ENCODE results near the gene CITED4.

CITED4 gene

DNA sequence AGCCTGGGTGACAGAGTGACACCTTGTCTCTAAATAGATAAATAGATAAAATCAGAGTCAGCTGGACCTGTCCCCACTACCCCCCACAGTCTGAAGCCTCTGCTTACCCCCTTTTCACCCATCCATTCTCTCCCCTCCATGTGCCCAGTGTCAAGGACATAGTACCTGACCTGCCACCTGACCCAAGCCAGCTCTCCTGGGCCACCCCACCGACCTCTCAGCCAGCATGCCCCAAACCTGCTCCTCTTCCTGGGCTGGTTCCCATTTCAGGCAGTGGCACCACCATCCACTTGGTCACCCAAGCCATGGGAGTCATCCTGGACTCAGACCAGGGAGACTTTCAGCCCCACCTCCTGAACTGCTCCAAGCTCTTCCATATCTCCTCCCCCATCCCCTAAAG, 28.2 kb downstream of the CITED4 start:
- DNase-seq, result no peak

DNA sequence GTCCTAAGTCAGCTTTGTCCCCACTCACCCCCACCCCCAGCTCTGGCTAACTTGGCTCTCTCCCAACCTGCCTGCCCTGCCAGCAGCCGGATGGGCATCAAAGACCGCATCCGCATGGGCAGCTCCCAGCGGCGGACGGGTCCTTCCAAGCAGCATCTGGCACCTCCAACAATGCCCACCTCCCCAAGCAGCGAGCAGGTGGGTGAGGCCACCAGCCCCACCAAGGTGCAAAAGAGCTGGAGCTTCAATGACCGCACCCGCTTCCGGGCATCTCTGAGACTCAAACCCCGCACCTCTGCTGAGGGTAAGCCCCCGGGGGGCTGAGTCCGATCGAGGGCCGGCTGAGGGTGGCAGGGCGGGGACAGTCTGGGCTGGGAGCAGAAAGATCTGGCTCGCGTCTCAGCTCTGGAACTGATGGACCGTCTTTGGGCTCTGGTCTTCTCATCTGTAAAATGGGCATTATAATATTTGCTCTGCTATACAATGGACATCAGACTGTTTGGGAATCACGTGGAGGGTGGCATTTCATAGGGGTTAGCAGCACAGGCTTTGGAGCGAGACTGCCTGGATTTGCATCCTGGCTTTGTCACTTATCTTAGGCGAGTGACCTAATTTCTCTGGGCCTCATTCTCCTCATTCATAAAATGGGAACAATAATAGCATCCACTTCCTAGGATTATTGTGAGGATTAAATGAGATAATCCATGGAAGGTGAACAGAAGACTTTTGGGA, 31.0 kb downstream of the CITED4 start:
- DNase-seq, result no peak

DNA sequence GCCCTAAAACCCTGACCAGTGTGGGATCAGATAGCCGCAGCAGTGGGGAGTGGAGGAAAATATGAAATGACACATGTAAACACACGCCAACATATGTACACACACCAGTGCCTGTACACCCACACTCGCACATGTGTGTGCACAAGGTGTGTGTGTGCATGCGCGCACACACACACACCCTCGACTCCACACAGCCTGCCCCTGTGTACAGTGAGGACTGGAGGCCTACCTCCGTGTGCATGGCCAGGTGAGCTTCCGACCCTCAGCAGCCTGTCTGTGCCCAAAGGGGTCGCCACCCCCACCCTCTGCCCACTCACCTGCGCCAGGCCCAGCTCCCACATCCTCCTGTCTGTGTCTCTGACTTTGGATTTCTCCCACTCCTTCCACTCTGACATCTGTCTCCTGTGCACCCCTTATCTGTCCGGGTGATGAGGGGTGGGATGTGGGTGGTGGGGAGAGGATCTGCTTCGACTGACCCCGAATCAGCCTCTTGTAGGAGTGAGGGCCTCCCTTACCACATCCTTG, 31.7 kb downstream of the CITED4 start:
- no peak for DNase-seq

DNA sequence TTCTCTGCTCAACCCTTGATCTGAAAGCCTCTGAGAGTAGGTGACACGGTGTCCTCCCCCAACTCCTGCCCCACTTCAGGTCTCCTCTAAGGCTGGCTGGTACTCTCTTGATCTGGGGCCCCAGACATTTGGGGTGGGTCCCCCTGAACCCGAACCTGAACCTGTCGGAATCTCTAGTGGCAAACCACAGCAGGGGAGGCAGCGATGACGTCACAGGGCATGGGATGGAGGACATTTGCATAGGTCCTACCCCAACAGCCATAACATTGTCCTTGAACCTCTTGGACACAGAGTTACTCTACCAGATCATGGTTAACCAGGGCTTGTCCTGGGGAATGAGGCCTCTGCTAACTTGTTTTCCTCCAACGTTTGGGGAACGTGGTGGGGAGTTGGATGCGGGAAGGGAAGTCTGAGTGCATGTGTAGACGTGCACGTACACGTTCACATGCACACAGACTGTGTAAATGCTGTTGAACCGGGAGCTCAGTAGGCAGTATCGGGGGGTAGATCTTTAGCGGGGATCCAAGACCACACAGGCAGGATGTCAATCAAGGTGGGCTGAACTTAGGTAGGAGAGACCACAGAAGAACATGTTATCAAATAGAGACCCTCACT, 32.4 kb downstream of the CITED4 start:
- DNase-seq, result no peak

DNA sequence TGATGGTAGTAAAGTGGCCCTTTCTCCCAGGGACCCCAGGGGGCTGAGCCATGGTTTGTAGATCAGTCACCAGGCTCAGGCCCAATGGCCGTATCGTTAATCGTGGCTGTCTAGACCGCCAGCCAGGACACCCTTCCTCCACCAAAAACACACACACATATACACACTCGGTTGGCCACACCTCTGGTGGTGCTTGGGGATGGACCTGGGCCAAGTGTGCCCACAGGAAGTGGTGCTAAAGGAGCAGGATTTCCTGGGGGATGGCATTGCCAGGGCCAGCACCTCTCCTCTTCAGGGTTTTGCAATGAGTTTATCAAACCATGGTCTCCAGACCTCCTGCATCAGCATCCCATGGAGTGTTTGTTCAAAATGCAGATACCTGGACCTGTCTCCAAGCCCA, 36.2 kb downstream of the CITED4 start:
- DNase-seq, result no peak

DNA sequence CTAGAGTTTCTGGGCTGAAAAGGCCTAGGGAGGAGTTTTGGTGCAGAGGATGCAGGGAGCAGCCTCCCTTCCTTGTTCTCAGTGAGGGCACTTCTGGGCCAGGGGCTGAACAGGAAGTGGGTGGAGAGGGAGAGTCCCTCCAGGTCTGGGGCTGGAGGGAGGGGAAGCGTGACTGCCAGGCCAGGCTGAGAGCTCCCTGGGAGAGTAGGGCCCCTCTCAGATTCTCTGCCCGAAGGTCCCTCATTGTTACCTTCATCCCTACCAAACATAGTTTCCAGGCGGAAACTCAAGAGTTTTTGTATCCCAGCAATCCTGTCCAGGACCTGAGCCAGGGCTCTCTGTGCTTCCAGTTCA, 36.8 kb downstream of the CITED4 start:
- DNase-seq, result no peak

DNA sequence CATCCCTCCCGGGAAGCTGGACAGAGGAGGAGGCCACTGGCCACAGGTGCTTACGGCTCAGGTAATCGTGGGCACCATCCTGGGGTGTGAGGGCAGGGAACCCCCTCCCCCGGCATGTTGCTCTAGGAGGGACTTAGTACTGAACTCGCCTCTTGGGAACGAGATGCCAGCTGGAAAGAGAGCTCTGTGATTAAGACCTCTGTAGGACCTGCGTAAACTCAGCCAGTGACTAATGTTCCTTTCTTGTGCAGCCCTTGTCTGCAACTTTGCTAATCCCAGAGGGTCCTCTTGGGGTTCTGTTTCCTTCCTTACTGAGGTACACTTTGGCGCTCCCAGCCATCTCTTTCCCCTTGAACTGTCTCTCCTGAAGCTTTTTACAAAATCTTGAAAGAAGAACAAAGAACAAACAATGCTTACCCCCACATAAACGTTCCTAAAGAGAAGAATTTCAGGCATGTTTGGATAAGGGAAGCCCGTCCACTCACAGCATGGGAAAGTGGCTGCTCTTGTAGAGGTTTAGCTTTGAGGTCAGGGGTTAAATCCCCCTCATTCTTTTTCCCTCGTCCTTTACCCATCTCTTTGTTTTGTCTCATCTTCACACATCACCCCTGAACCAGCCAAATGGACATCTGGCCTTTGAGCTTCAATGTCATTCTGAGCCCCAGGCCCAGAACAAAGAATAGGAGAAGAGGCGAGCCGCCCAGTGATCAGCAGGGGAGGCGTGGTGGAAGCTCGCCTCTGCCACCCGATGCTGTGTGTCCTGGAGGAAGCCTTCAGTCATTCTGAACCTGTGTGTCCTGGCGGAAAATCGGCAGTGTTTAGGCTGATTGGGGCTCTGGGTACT, 37.4 kb downstream of the CITED4 start:
- no peak for DNase-seq

DNA sequence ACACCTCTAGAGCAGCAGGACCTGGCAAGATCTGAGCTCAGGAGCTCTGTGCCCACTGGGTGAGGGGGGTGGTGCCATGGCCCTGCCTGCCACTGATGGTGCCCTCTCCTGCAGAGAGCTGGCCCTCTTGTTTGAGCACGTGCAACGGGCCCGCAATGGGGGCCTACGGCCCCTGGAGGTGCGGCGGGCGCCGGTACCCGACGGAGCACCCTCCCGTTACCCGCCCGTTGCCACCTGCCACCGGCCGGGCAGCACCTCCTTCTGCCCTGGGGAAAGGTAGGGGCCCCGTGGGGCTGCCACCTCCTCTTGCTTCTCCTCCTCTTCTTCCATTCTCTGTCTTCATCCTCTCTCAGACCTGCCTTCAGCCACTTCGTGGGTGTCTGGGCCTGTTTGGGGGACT, 38.2 kb downstream of the CITED4 start:
- no peak for DNase-seq

DNA sequence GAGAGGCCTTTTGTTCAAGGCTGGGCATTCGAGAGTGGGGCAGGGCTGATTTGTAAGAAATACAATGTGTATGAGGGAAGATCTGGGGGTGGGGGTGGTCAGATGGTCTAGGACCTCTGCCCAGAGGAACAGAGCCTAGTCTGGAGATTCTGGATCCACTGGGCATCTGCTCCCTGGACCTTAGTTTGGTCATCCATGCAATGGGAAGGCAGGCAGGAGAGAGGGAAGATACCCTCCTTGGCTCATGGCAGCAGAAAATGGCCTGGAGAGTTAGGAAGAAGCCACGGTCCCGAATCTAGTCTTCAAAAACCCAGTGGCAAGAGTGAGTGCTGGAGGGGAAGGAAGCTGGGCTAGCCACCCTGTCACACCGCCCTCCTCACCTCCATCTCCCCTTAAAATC, 38.8 kb downstream of the CITED4 start:
- DNase-seq, result no peak

DNA sequence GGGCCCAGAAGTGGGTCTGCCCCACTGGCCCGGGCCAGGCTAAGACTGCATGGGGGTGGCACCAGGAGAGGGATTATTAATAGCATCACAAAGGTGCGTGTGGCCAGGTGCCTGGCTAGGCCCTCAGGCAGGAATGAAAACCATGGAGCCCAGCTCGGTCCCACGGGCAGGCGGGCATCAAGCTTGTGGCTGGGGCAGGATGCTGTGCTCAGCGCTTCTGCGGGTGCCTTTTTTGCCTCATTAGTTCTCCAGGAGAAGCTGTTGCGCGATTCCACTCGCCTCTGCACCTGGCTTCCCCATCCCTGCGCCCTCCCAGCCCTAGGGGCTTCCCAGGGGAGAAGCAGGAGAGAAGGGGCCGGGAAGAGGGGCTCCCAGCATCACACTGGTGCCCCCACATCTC, 39.3 kb downstream of the CITED4 start:
- DNase-seq, result no peak

DNA sequence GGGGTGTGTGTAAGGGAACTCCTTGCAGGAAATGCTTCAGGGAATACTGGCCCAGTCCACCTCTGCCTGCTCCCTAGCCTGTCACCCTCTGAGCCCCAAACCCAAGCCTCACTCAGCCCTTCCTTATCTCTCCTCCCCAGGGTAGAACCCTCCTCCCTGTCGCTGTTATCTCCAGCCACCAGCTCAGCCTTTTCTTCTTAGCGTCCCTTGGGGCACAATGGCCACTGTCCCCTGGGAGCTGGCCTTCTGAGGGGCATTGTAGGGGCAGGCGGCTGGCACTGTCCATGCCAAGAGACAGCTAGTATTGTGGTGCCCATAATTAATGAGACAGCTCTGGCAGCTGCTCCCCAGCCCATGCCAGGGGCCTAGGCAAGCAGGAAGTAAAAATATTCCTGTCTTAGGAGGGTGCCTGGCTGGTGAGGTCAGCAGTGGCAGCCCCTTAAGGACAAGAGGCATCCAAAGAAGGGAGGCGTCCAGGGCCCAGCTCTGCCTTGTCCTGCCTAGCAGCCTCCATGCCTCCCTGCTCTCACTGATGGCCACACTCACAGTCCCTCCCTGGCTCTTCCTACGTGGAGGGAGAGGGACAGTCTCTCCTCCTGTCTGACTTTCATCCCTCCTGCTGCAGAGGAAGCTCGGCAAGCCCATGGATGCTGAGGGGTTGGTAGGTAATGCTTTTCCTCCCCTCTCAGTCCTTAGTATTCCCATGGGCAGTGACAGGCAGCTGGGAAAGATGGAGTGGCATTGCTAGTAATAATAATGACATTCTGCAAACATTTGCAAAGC, 41.1 kb downstream of the CITED4 start:
- no peak for DNase-seq

DNA sequence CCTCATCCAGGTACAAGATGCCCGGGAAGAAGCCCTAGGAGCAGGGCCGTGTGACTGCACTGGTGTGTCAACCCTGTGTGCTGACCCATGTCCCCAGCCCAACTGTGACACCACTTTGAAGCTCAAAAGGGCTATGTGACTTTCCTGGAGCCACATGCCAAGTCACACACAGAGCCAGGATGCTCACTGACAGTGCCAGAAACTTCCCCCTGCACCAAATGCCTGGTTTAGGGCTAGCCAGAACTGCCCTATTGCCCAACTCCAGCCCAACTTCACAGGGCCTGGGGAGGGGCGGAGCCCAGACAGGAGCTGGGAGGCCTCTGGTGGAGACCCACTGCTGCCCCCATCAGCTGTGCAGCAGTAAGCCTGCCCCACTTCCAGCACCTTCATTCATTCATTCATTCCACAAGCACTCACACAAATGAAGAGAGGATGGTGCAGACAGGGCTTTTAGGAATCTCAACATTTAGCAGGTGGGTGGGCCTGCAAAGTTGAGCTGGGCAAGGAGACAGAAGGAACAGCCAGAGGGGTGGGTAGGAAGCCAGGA, 41.8 kb downstream of the CITED4 start:
- no peak for DNase-seq

DNA sequence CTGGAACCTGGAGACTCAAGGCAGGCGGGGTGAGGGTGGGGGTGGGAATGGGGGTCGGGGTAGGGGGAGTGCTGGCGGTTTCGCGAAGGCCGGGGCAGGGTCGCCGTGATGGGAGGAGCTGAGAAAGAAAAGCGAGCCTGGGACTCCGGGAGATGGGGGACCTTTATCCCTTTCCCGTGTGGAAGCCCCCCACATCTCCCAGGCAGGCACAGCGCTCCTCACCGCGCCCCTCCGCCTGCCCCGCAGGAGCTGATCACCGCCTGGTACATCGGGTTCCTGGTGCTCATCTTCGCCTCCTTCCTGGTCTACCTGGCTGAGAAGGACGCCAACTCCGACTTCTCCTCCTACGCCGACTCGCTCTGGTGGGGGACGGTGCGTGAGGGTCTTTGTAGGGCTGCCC, 43.1 kb downstream of the CITED4 start:
- DNase-seq, result no peak

DNA sequence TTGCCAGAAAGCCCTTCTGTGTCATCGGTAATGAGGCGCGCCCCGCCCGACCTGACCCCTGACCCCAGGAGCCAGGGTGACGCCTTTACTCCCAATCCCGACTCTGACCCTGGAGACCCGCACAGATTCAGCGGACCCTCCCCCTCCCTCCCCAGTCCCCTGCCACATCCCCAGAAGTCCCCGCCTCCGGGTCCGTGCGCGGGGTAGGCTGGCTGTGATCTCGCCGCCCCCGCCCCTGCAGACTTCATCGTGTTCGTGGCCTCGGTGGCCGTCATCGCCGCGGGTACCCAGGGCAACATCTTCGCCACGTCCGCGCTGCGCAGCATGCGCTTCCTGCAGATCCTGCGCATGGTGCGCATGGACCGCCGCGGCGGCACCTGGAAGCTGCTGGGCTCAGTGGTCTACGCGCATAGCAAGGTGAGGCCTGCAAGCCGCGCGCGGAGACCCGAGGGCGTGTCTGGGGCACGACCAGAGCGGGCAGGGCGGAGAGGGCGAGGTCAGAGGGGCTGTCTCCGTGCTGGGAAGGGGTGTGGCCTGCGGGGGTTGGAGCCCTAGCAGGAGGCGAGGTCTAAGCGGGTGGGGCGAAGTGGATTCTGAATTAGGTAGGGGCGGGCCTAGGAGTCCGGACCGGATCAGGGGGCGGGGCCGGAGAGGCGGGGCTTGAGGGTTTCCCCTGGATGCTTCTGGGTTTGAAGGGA, 43.8 kb downstream of the CITED4 start:
- DNase-seq, result peak; percentile 30 to 39

DNA sequence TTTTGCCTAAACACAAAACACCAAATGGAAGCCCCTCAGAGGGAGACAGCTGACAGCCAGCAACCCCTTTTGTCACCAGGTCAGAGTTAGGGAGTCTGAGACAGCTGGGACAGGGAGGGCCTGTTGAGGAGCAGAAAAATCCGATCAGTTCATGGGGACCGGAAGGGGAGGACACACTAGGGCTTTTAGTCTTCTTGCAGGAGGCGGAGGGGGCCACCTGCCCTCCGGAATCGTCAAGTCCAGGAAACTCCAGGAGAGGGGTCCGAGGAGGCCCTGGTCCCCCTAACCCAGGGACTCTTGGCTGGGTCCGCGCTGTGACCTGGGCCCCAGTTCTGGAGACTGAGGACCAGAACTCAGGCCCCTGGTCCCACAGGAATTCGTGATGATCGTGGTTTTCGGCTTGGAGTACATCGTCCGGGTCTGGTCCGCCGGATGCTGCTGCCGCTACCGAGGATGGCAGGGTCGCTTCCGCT, 44.3 kb downstream of the CITED4 start:
- DNase-seq, result no peak

DNA sequence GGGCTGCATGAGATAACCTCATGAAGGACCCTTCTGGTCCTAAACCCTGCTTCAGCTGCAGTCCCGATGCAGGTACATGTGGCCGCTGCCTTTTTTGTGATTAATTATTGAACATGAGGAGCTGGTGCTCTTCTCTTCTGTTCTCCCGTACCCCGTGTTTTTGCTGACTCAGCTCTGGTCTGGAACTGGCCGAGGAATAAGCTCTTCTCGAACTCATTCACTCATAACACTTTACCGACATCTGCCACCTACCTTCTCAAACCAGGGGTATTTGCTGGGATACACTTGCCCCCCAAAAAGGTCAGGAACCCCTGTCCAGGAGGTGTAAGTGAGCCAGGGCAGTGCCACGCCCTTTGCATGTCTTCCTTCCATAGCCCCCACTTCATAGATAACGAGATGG, 46.7 kb downstream of the CITED4 start:
- no peak for DNase-seq
